Measurements from ENCODE around the gene NCF2.

GRCh38 chr1:183508694-183509093 lies 81.6 kb downstream of the NCF2 start:
- TF ChIP-seq CTCF (IDR thresholded peaks at IDR 0.05; ENCODE audit: low read depth, low read length) (no peak), POLR2A (IDR thresholded peaks at IDR 0.05; ENCODE audit: extremely low read depth, insufficient read length) (no peak), MAX (IDR thresholded peaks at IDR 0.05; ENCODE audit: low read depth, low read length) (no peak), MYC (IDR thresholded peaks at IDR 0.05; ENCODE audit: low read depth, low read length) (no peak)

Measured in NB4 (cell line).